Myocyte (in vitro differentiated cells): ENCODE measurements around the gene RAET1L. TPM values are rescaled to one million over a fixed set of nuclear protein-coding genes. Genes with fewer than 3 reads are reported as not detected.
"Not testable (repeated sequence)": the region's sequence is repeated elsewhere in the genome, so short reads cannot be mapped to it uniquely, and the experiment has no call there.

ENCODE experiments used
- DNase-seq: peaks from one replicate; pipeline ENCODE4 v3.0.0-alpha.2; 2012; ENCODE audit warnings: low read depth
- polyA plus RNA-seq: library from polyadenylated mRNA; unstranded; fragments of >200 nt; gene quantifications from one replicate; pipeline ENCODE4 v1.2.1, GENCODE V29; 2012; ENCODE audit warnings: missing spikeins
- total RNA-seq: library from RNA; depleted of rRNA; stranded (reverse); fragments of >200 nt; gene quantifications from 2 replicates; pipeline ENCODE4 v1.2.3, GENCODE V29; 2014

RAET1L gene
- not detected in 2 replicates for total RNA-seq
- not detected for polyA plus RNA-seq

GRCh38 chr6:150025201-150025917, at the start of gene RAET1L:
Gene RAET1L (minus strand): TSS chr6:150025532. CDS start chr6:150025471, 61 bp downstream.
- no peak for DNase-seq

- no peak for DNase-seq
These were observed 49.7 kb upstream of the RAET1L start for GRCh38 chr6:150075034-150075421.

GRCh38 chr6:150074396-150075033, 49.2 kb upstream of the RAET1L start:
- not testable (repeated sequence) for DNase-seq

GRCh38 chr6:150072201-150072600, 46.9 kb upstream of the RAET1L start:
- peak; percentile 76 for DNase-seq

- no peak for DNase-seq
These were observed 45.0 kb upstream of the RAET1L start for GRCh38 chr6:150070236-150070818.

GRCh38 chr6:150069706-150070105, 44.4 kb upstream of the RAET1L start:
- DNase-seq = no peak

- DNase-seq = peak; percentile 97
These were observed 43.7 kb upstream of the RAET1L start, which contains the start of gene ULBP3 for GRCh38 chr6:150068720-150069648. Gene ULBP3 (minus strand): TSS chr6:150069121. CDS start chr6:150069066, 55 bp downstream.

- no peak for DNase-seq
These were observed 42.8 kb upstream of the RAET1L start for GRCh38 chr6:150068151-150068550.

- no peak for DNase-seq
These were observed 39.8 kb upstream of the RAET1L start for GRCh38 chr6:150065083-150065482.

GRCh38 chr6:150063640-150064039, 38.3 kb upstream of the RAET1L start:
- DNase-seq = peak; percentile 67

GRCh38 chr6:150059973-150060372, 34.6 kb upstream of the RAET1L start:
- DNase-seq = not testable (repeated sequence)

- no peak for DNase-seq
These were observed 33.7 kb upstream of the RAET1L start for GRCh38 chr6:150058986-150059385.

- DNase-seq = no peak
These were observed 33.0 kb upstream of the RAET1L start for GRCh38 chr6:150058231-150058792.

- no peak for DNase-seq
These were observed 32.2 kb upstream of the RAET1L start for GRCh38 chr6:150057501-150057951.

- DNase-seq = peak; percentile 86
These were observed 31.6 kb upstream of the RAET1L start for GRCh38 chr6:150056916-150057315.

GRCh38 chr6:150056156-150056555, 30.8 kb upstream of the RAET1L start:
- DNase-seq = no peak

- DNase-seq = no peak
These were observed 29.8 kb upstream of the RAET1L start for GRCh38 chr6:150055131-150055530.

GRCh38 chr6:150053450-150053849, 28.1 kb upstream of the RAET1L start:
- DNase-seq = no peak

GRCh38 chr6:150050846-150051245, 25.5 kb upstream of the RAET1L start:
- peak; percentile 61 for DNase-seq

- DNase-seq = no peak
These were observed 22.8 kb upstream of the RAET1L start for GRCh38 chr6:150048099-150048498.

- DNase-seq = no peak
These were observed 21.6 kb upstream of the RAET1L start for GRCh38 chr6:150046943-150047342.
